Osteoblast (primary cell): ENCODE data around the gene RCAN2. TPM values are rescaled to one million over a fixed set of nuclear protein-coding genes. Genes with fewer than 3 reads are reported as not detected.

ENCODE experiments used
- DNase-seq: peaks from one replicate; pipeline ENCODE4 v3.0.0; 2011; ENCODE audit warnings: low spot score, mixed read lengths; ENCODE audit not compliant: insufficient read length; ENCODE audit errors: missing footprints
- H2AFZ ChIP-seq: 2 replicates; pipeline ENCODE4 v1.6.0; 2011; ENCODE audit warnings: mild to moderate bottlenecking, low read length
- H3K27ac ChIP-seq: 2 replicates; pipeline ENCODE4 v1.5.1; 2011; ENCODE audit warnings: mild to moderate bottlenecking, low read depth, low read length, moderate library complexity
- H3K27me3 ChIP-seq: 2 replicates; pipeline ENCODE4 v1.6.0; 2012; ENCODE audit warnings: mild to moderate bottlenecking, control low read depth, inconsistent platforms, low read length, moderate library complexity; ENCODE audit not compliant: insufficient read depth
- H3K36me3 ChIP-seq: 2 replicates; pipeline ENCODE4 v1.5.1; 2011; ENCODE audit warnings: mild to moderate bottlenecking, low read length, control low read depth, moderate library complexity; ENCODE audit not compliant: insufficient read depth
- H3K4me1 ChIP-seq: 2 replicates; pipeline ENCODE4 v1.5.1; 2011; ENCODE audit warnings: mild to moderate bottlenecking, low read length, control low read depth, moderate library complexity; ENCODE audit not compliant: insufficient read depth
- H3K4me2 ChIP-seq: 2 replicates; pipeline ENCODE4 v1.6.0; 2011; ENCODE audit warnings: mild to moderate bottlenecking, low read length; ENCODE audit not compliant: insufficient read depth
- H3K4me3 ChIP-seq: fragments of 200-600 bp; sonication (generic); 3 replicates; pipeline ENCODE4 v1.5.1; 2012; ENCODE audit warnings: mild to moderate bottlenecking, low read length, inconsistent platforms; ENCODE audit not compliant: insufficient read depth
- H3K79me2 ChIP-seq: 2 replicates; pipeline ENCODE4 v1.6.0; 2012; ENCODE audit warnings: mild to moderate bottlenecking, low read length, control low read depth, inconsistent platforms; ENCODE audit not compliant: insufficient read depth
- H3K9me3 ChIP-seq: 2 replicates; pipeline ENCODE4 v1.5.1; 2011; ENCODE audit warnings: low read depth, low read length, control low read depth
- H4K20me1 ChIP-seq: 2 replicates; pipeline ENCODE4 v1.6.0; 2012; ENCODE audit warnings: mild to moderate bottlenecking, low read length, control low read depth; ENCODE audit not compliant: insufficient read depth
- total RNA-seq: library from RNA; depleted of rRNA; stranded (reverse); fragments of >200 nt; gene quantifications from 2 replicates; pipeline ENCODE4 v1.2.3, GENCODE V29; 2012
- TF ChIP-seq, protein P1 (sequence below): IDR thresholded peaks from 2 replicates; pipeline ENCODE4 v1.5.1; 2011; ENCODE audit warnings: mild to moderate bottlenecking, low read depth, low read length, moderate library complexity; ENCODE audit errors: extremely low read depth

Gene RCAN2
- total RNA-seq, 1 donor, result 14.1 TPM

DNA sequence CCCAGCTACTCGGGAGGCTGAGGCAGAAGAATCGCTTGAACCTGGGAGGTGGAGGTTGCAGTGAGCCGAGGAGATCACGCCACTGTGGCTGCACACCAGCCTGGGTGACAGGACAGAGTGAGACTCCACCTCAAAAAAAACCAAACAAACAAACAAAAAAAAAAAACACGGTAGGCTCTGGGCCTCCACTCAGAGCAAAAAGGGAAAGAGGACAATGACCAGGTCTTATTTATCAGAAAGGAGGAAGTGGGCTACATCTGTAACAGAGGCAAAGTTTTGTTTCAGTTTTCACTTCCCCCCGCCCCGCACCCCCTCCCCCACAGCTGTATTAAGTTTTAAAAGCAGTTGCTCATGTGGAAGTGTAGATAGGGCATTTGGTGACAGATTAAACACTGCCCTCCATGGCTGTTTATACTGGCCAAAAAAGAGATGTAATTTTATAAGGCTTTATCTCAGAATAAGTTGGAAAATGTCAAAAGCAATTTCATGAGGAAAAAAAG is 114.6 kb downstream of the RCAN2 start:
- H3K4me2 ChIP-seq, result no peak overlapping the region
- no peaks in the 10 kb centered on the region for H3K9me3 ChIP-seq
- DNase-seq, result no peak
- no peak overlapping the region for H3K4me3 ChIP-seq
- no peaks in the 10 kb centered on the region for H3K36me3 ChIP-seq
- H2AFZ ChIP-seq, result no peak overlapping the region
- H4K20me1 ChIP-seq, result peaks cover 5% of the 10 kb centered on the region
- H3K27ac ChIP-seq, result no peak overlapping the region
- no peaks in the 10 kb centered on the region for H3K79me2 ChIP-seq
- TF ChIP-seq, protein P1, sequence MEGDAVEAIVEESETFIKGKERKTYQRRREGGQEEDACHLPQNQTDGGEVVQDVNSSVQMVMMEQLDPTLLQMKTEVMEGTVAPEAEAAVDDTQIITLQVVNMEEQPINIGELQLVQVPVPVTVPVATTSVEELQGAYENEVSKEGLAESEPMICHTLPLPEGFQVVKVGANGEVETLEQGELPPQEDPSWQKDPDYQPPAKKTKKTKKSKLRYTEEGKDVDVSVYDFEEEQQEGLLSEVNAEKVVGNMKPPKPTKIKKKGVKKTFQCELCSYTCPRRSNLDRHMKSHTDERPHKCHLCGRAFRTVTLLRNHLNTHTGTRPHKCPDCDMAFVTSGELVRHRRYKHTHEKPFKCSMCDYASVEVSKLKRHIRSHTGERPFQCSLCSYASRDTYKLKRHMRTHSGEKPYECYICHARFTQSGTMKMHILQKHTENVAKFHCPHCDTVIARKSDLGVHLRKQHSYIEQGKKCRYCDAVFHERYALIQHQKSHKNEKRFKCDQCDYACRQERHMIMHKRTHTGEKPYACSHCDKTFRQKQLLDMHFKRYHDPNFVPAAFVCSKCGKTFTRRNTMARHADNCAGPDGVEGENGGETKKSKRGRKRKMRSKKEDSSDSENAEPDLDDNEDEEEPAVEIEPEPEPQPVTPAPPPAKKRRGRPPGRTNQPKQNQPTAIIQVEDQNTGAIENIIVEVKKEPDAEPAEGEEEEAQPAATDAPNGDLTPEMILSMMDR, result no peak
- peaks cover under 1% of the 10 kb centered on the region for H3K27me3 ChIP-seq
- no peaks in the 10 kb centered on the region for H3K4me1 ChIP-seq

DNA sequence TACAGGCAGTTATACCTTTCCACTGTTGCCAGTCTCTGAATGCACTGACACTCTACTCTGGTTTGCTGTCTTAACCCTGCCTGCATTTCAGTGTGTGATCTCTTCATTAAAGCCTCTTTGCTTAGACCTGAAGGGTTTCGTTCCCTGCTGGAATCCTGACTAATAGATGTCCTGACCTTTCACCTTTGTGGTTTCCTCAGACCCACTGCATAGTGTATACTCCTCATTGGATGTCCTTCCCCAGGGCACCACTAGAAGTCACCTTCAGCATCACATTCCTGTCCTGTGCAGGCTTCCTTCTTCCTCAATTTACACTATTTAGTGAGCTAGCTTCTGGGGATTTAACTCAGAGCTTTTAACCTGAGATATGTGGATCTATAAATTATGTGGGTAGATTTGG is 120.6 kb downstream of the RCAN2 start:
- TF ChIP-seq, protein P1, result no peak
- no peak for DNase-seq

DNA sequence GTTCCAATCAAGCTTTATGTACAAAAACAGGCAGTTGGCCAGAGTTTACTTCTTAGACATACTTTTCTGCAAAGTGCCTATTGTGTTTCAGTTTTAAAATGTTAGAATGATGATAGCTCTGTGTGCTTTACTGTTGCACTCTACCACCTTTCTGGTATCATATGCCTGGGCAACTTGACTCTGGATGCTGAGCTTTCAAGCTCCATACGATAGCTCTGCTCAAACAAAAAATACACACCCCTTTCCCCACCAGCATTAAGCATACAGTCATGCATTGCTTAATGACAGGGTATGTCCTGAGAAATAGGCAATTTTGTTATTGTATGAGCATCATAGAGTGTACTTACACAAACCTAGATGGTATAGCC is 123.1 kb downstream of the RCAN2 start:
- H3K4me3 ChIP-seq, result no peak overlapping the region
- H3K79me2 ChIP-seq, result no peaks in the 10 kb centered on the region
- peaks cover 3% of the 10 kb centered on the region for H4K20me1 ChIP-seq
- no peak for DNase-seq
- TF ChIP-seq, protein P1, result no peak
- no peaks in the 10 kb centered on the region for H3K9me3 ChIP-seq
- peaks cover 4% of the 10 kb centered on the region for H3K4me1 ChIP-seq
- no peak overlapping the region for H3K4me2 ChIP-seq
- no peak overlapping the region for H3K27ac ChIP-seq
- H3K27me3 ChIP-seq, result no peaks in the 10 kb centered on the region
- no peak overlapping the region for H2AFZ ChIP-seq
- H3K36me3 ChIP-seq, result no peaks in the 10 kb centered on the region

More for the DNA sequence above, 120.6 kb downstream of the RCAN2 start:
- Histone ChIP-seq H3K27ac (no peak overlapping the region), H4K20me1 (peaks cover 3% of the 10 kb centered on the region), H3K79me2 (no peaks in the 10 kb centered on the region), H3K4me2 (no peak overlapping the region), H3K36me3 (no peaks in the 10 kb centered on the region), H3K27me3 (no peaks in the 10 kb centered on the region), H3K4me1 (peaks cover 4% of the 10 kb centered on the region), H3K4me3 (no peak overlapping the region), H2AFZ (no peak overlapping the region), H3K9me3 (no peaks in the 10 kb centered on the region)

DNA sequence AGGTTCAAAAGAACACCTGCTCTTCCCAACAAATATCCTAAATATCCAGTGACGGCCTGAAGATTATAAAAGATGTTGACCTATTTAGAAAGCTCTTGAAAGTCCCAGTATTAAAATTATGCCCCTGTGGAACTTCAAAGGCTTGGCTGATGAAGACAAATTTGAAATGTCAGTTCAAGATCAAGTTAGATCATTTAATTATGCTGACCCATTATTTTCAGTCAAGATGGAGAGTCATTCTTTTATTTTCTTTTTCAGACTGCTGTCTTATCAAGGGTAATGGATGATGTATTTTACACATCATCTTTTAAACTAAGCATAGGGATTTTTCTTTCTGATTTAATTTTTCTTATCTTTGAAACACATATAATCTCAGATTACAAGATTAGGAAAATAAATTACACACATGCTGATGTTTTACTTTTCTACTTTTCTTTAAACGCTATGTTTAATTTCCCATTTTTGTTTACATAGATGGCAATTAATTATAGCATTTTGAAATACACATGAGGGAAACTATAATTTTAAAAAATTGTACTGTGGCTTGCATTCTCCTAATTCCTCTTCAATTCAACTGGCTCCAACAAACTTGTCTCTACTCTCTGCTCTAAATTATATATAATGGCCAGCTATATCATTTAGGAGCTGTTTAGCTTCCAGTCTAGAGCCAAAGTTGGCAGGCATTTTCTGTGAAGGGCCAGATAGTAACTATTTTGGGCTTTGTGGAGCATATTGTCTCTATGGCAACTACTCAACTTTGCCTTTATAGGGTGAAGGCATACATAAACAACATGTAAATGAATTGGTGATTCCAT is 123.7 kb downstream of the RCAN2 start:
- H2AFZ ChIP-seq, result no peak overlapping the region
- H3K36me3 ChIP-seq, result no peaks in the 10 kb centered on the region
- no peaks in the 10 kb centered on the region for H3K27me3 ChIP-seq
- no peak for DNase-seq
- no peak overlapping the region for H3K4me3 ChIP-seq
- no peak overlapping the region for H3K4me2 ChIP-seq
- TF ChIP-seq, protein P1, result no peak
- H3K79me2 ChIP-seq, result no peaks in the 10 kb centered on the region
- H4K20me1 ChIP-seq, result peaks cover 3% of the 10 kb centered on the region
- no peak overlapping the region for H3K27ac ChIP-seq
- peaks cover 4% of the 10 kb centered on the region for H3K4me1 ChIP-seq
- no peaks in the 10 kb centered on the region for H3K9me3 ChIP-seq
